H54 (cell line): ENCODE data around the gene PLEKHG2.

Source experiments
- DNase-seq: peaks from one replicate; pipeline ENCODE4 v3.0.0; 2011; ENCODE audit warnings: low spot score, mixed read lengths; ENCODE audit not compliant: insufficient read length
- FAIRE-seq: peaks from 3 replicates; lab custom pipeline; 2011; peaks lifted over from hg19 to GRCh38; lab: Jason Lieb, UNC
- POLR2A ChIP-seq: IDR thresholded peaks from 2 replicates; pipeline ENCODE4 v1.6.1; 2011; ENCODE audit warnings: low read depth, mild to moderate bottlenecking, low read length

PLEKHG2 gene

DNA sequence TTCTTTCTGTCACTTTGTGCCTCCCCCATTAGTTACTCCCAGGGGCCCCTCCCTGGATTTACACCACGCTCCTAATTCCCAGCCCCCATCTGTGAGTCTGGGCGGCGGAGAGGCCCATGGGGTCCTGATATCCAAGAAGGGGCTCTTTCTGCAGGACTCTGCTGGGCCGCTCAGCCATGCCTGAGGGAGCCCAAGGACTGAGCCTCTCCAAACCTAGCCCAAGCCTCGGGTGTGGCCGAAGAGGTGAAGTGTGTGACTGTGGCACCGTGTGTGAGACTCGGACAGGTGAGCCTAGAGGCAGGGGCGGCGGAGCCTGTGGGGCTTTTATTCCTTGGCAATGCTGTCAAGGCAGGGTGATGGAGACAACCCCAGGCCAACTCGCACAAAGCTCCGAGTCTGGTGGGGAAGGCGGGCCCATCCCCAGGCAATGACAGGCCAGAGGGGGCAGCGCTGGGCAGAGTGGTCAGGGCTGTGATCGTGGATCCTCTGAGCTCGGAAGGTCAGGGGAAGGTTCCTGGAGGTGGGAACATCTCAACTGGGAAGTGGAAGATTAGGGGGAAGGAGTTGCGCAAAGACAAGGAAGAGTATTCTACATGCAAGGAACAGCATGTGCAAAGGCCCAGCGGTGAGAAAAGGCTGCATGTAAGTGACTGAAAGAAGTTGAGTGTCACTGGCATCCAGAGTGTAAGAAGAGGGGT, 1.6 kb downstream of the PLEKHG2 start:
- no peak for TF ChIP-seq POLR2A
- FAIRE-seq: no peak
- no peak for DNase-seq

DNA sequence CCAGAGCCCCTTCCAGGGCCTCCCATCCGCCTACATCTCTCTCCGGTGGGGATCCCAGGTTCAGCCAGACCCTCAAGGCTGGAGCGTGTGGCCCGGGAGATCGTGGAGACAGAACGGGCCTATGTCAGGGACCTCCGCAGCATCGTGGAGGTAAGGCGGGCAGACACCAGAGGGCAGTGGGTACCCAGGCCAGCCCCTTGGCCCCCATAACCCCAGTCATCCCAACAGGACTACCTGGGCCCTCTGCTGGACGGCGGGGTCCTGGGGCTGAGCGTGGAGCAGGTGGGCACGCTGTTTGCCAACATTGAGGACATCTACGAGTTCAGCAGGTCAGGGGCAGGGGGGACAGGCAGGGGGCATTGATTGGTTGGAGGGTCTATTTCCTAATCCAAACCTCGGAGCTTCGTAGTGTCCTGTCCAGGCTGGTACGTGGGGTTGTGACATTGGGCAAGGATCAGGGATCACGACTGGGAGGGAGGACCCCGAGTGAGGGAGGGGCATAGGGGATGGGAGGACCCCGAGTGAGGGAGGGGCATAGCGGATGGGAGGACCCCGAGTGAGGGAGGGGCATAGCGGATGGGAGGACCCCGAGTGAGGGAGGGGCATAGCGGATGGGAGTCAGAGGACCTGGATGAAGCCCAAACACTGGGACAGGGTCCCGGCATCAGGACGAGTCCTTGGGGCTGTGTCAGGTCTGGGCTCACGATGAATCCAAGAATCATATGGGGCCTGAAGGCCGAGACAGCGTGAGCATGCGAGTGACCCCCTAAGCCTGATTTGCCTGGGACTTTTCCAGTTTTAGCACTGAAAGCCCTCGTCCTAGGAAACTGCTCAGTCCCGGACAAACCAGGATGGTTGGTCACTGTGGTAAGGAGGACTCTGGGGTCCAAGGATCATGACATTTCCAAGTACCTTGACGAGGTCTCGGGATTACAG, 2.9 kb downstream of the PLEKHG2 start:
- FAIRE-seq: no peak
- no peak for TF ChIP-seq POLR2A
- no peak for DNase-seq

DNA sequence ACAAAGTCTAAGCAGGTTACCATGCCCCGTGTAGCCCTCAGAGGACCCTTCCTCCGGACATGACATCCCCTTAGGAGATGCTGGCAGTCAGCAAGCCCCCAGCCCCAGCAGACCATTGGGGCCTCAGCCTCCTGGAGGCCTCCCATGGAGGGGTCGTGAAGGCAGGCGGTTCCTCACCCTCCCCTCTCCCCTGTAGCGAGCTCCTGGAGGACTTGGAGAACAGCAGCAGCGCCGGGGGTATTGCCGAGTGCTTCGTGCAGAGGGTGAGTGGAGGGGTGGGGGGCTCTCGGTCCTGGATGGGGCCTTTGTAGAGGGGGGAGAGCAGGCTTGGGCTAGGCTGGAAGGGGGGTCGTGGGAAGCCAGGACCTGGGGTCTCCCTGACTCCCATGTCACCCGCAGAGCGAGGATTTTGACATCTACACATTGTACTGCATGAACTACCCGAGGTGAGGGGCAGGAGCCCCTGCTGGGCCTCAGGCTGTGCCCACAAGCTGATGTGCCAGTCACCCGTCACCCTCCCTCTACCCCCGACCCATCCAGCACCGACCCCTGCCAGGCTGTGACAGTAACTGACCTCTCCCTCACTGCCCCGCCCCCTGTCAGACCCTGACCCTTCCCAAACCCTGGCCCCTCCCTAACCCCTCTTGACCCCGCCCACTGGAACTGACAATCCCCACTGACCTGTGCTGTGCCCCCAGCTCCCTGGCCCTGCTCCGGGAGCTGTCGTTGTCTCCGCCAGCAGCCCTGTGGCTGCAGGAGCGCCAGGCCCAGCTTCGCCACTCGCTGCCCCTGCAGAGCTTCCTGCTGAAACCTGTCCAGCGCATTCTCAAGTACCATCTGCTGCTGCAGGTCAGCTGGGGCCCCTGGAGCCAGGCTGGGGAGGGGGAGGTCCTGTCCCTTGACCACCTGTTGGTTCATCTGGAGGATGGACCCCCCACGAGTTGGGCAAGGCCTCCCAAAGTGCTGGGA, 4.0 kb downstream of the PLEKHG2 start:
- no peak for DNase-seq

DNA sequence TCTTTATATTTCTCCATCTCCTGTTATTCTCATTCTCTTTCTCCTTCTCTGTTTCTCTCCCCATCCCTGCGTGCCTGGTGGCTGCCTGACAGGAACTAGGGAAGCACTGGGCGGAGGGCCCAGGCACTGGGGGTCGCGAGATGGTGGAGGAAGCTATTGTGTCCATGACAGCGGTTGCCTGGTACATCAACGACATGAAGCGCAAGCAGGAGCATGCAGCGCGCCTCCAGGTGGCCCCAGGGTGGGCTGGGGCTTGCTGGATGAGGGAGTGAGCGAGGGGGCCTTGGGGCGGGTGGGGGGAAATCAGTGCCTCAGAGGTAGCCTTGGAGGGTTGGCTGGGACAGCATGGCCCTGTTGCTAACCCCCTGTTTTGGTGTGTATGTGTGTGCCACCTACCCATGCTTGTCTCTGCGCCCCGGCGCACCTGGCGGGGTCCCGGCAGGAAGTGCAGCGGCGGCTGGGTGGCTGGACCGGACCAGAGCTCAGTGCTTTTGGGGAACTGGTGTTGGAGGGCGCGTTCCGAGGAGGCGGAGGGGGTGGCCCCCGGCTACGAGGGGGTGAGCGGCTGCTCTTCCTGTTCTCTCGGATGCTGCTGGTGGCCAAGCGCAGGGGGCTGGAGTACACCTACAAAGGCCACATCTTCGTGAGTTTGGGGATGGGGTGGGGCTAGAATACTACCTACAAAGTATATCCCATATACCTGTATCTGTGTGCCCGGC, 5.2 kb downstream of the PLEKHG2 start:
- DNase-seq: no peak
- FAIRE-seq: no peak
- TF ChIP-seq POLR2A: no peak

More for the DNA sequence above, 4.0 kb downstream of the PLEKHG2 start:
- no peak for TF ChIP-seq POLR2A
- FAIRE-seq: no peak

DNA sequence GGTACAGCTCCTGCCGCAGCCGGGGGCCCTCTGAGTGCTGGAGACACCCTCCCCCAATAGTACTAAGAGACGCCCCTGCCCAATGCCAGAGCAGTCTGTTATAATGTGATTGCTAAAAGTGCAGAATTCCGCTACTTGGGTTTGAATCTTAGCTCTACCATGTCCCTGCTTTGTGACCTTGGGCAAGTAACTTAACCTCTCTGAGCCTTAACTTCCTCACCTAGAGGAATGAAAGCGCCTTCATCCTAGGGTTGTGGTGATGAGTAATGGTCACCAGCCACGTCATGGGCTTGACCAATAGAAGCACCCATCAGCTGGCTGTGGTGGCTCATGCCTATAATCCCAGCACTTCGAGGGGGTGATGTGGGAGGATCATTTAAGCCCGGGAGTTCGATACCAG, 6.5 kb downstream of the PLEKHG2 start:
- no peak for DNase-seq
- no peak for FAIRE-seq
- TF ChIP-seq POLR2A: no peak

DNA sequence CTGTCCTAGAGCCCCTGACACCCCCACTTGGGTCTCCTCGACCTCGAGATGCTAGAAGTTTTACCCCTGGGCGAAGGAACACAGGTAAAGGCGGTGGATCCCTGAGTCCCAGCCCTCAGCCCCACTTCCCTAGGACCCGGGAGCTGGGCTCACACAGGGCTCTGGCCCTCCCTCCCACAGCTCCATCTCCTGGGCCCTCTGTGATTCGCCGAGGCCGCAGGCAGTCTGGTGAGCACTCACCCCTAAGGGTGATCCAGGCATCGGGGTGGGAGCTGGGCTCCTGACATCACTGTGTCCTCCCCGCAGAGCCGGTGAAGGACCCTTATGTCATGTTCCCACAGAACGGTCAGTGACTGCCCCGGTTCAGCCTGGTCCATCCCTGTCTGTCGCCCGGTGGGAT, 8.3 kb downstream of the PLEKHG2 start:
- FAIRE-seq (no peak), DNase-seq (no peak)
- no peak for TF ChIP-seq POLR2A

DNA sequence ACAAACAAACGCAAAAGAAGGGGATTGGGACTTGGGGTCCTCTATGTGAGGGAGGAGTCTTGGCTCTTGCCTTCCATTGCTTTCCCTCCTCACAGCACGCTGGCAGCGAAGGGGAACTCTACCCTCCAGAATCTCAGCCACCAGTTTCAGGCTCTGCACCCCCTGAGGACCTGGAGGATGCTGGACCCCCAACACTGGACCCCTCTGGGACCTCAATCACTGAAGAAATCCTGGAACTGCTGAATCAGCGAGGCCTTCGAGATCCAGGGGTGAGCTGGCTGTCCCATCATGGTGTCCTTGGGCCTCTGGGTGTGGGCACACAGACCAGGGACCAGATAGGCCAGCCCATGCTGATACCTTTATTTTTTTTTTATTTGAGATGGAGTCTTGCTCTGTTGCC, 9.6 kb downstream of the PLEKHG2 start:
- no peak for FAIRE-seq
- 0 out of 2 replicates have a peak, but pooled peaks have one; percentile 13 for TF ChIP-seq POLR2A
- DNase-seq: no peak

DNA sequence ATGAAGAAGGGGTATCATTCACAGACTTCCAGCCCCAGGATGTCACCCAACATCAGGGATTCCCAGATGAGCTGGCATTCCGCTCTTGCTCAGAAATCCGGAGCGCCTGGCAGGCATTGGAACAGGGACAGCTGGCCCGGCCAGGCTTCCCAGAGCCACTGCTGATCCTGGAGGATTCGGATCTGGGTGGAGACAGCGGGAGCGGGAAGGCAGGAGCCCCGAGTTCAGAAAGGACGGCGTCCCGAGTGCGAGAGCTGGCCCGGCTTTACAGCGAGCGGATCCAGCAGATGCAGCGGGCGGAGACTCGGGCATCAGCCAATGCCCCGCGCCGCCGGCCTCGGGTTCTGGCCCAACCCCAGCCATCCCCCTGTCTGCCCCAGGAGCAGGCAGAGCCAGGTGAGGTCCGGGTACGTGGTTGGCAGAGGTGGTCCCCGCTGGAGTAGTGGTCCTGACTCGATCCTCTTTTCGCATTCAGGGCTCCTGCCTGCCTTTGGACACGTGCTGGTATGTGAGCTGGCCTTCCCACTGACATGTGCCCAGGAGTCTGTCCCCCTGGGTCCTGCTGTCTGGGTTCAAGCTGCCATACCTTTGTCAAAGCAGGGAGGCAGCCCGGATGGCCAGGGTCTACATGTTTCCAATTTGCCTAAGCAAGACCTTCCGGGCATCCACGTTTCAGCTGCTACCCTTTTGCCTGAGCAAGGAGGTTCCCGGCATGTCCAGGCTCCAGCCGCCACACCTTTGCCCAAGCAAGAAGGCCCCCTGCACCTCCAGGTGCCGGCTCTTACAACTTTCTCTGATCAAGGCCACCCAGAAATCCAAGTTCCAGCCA, 11.0 kb downstream of the PLEKHG2 start:
- FAIRE-seq (no peak), DNase-seq (no peak)
- no peak for TF ChIP-seq POLR2A

DNA sequence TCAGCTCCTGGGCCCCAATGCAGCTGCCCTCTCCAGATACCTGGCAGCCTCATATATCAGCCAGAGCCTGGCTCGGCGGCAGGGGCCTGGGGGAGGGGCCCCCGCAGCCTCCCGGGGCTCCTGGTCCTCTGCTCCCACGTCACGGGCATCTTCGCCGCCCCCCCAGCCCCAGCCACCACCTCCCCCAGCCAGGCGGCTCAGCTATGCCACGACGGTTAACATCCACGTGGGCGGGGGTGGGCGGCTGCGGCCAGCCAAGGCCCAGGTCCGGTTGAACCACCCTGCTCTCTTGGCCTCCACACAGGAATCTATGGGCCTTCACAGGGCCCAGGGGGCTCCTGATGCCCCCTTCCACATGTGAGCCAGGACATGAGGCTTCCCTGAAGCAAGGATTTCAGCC, 12.5 kb downstream of the PLEKHG2 start:
- no peak for DNase-seq
- TF ChIP-seq POLR2A: no peak
- no peak for FAIRE-seq

DNA sequence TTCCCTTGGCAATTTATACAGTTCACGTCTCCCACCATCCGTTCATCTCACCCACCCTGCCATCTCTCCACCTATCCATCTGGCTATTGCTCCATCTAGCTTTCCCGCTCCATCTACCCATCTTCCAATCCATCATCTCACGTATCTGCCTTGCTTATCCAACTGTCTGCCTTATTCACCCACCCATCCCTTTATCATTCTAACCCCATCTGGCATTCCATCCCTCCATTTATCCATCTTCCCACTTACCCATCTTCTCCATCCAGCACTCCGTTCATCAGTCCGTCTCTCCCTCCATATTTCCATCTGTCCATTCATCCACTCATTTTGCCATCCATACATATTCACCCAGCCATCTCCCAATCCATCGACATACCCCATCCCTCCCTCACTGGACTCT, 13.3 kb downstream of the PLEKHG2 start:
- TF ChIP-seq POLR2A: no peak
- DNase-seq (no peak), FAIRE-seq (no peak)

DNA sequence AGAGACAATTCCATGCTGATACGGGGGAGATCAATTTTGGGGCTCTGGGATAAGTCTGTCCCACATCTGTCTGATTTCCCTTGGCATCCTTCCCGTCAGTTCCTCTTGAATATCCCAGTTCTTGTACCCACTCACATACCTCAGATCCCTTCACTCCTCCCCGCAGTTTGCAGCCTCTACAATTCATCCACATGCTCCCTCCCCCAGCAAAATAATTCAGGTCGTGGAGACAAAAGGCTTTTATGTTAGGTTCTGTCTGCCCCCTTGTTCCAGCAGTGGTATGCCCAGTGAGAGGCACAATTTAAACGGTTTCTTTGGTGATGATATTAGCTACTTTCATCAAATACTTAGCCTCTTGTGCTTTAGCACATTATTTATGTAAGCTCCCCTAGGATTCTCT, 13.7 kb downstream of the PLEKHG2 start:
- FAIRE-seq (no peak), DNase-seq (no peak)
- no peak for TF ChIP-seq POLR2A

DNA sequence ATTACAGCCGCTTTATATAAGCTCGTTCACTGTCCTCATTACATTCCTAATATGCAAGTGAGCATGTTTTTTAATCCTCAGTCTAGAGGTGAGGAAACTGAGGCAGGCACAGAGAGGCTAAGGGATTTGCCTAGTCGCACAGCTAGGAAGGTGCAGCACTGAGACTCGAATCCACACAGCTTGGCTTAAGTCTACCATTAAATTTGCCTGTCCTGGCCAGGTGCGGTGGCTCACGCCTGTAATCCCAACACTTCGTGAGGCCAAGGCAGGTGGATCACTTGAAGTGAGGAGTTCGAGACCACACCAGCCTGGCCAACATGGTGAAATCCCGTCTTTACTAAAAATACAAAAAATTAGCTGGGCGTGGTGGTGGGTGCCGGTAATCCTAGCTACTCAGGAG, 15.2 kb downstream of the PLEKHG2 start:
- DNase-seq (no peak), FAIRE-seq (no peak)
- no peak for TF ChIP-seq POLR2A
